GM21390 (cell line): Measurements from ENCODE around the gene LPIN1.
"Not testable (repeated sequence)": the region's sequence is repeated elsewhere in the genome, so short reads cannot be mapped to it uniquely, and the experiment has no call there.

Source experiments
- ATAC-seq: cut with Tn5 transposase; IDR thresholded peaks from one replicate; pipeline ENCODE4 v1.9.1; 2021; ENCODE audit not compliant: unreplicated experiment

The LPIN1 gene

DNA sequence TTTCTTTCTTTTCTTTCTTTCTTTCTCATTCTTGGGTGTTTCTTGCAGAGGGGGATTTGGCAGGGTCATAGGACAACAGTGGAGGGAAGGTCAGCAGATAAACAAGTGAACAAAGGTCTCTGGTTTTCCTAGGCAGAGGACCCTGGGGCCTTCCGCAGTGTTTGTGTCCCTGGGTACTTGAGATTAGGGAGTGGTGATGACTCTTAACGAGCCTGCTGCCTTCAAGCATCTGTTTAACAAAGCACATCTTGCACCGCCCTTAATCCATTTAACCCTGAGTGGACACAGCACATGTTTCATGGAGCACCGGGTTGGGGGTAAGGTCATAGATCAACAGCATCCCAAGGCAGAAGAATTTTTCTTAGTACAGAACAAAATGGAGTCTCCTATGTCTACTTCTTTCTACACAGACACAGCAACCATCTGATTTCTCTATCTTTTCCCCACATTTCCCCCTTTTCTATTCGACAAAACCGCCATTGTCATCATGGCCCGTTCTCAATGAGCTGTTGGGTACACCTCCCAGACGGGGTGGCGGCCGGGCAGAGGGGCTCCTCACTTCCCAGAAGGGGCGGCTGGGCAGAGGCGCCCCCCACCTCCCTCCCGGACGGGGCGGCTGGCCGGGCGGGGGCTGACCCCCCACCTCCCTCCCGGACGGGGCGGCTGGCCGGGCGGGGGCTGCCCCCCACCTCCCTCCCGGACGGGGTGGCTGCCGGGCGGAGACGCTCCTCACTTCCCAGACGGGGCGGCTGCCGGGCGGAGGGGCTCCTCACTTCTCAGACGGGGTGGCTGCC is 12.9 kb downstream of the LPIN1 start:
- not testable (repeated sequence) for ATAC-seq

DNA sequence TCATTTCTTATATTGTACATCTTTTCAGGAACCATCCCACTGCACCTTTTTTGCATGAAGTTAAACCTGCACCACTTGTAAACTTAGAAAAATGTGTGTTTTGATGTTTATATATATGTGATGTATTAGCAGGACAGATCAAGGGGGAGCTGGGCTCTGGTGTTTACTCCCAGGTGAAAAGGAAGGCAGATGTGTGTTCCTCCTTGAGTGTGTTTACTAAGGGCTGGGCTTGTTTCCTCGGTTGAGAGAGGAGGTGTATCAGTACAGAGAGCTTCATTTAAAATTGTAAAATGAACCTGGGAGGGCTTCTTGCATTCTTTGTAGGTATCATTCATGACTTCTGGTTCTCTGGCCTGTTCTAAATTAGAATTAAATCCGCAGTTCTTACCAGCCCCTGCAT is 14.8 kb downstream of the LPIN1 start:
- no peak for ATAC-seq

DNA sequence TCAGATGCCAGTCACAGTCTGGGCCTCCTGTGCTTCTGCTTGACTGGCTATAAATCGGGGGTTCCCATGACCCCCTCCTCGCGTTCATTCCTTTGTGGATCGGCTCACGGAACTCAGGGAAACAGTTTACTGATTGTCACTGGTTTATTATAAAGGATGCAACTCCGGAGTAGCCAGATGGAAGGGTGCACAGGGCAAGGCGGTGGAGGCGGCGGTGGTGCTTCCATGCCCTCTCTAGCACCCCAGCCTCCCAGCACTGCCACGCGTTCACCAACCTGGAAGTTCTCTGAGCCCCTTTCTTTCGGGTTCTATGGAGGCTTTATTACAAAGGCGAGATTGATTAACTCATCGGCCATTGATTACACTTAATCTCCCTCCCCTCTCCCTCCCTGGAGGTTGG is 15.6 kb downstream of the LPIN1 start:
- ATAC-seq: no peak

DNA sequence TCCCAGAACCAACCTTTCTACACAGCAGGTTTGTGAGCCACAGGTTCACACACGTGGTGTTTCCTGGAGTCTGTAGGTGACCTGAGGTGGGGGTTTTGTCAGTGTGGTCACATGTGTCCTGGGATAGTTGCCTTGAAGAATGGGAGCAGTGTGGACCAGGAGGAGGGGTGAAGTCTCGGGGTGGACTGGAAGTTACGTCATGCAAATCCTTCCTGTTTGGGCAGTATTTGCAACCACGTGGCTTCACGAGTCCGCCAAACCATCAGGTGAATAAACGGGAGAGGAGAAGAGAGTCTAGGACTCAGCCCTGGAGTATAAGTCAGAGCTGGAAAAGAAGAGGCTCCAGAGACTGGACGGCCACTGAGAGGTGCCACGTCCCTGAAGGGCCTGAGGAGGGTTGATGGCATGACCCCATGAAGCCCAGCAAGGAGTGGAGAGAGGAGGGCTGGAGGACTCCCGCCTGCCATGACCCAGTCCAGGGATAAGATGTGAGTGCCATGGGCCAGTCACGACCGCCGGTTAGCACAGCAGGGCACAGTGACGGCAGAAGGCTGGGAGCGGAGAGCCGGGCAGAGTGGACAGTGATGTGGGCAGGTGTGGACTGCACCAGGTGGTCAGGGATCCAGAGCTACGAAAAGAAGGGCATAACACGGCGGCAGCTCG is 16.5 kb downstream of the LPIN1 start:
- no peak for ATAC-seq

DNA sequence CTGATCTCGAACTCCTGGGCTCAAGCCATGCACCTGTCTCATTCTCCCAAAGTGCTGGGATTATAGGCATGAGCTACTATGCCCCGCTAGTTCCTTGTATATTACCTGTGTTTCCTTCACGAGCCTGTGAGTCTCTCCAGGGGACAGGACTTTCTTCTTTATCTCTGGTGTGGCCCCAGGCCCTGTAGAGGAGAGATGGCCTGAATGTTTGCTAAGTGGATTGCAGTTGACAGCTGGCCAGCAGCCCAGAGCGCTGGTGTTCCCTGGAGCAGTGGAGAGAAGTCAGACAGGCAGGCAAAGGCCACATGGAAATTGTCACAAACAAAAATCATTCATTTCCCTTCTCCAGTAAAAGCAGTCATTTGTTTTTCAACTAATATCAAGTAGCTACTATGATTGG is 17.9 kb downstream of the LPIN1 start:
- ATAC-seq: no peak

DNA sequence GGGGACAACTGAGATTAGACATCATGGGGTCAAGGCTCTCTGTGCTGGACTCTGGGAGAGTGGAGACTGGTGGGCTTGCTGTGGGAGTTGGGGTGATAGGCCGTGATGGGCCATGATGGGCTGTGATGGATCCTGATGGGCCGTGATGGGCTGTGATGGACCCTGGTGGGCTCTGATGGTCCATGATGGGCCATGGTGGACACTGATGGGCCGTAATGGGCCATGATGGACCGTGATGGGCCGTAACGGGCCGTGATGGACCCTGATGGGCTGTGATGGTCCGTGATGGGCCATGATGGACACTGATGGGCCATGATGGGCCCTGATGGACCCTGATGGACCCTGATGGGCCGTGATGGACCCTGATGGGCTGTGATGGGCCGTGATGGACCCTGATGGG is 18.5 kb downstream of the LPIN1 start:
- no peak for ATAC-seq

DNA sequence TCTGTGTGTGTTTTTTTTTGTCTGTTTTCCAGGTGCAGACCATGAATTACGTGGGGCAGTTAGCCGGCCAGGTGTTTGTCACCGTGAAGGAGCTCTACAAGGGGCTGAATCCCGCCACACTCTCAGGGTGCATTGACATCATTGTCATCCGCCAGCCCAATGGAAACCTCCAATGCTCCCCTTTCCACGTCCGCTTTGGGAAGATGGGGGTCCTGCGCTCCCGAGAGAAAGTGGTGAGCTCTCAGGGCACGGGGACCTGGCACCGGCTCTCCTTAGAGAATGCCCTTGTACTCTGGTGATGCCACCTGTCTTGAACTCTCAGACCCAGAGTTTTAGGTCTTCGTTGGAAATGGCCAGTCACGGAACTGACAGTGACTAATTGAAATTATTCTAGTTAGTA is 19.1 kb downstream of the LPIN1 start:
- ATAC-seq: no peak

DNA sequence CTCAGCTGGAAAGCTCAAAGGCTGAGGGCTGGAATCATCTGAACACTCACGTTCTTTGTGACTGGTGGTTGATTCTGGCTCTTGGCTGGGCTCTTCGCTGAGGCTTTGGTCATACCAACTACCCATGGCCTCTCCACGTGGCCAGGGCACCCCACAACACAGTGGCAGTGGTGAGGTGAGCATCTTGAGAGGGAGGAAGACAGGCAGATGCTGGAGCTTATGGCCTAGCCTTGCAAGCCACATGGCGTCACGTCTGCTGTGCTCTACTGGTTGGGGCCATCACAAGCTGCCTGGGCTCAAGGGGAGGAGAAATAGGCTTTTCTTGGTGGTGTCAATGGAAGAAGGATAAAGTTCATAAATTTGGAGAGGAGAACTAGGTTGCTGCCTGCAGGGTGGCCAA is 19.6 kb downstream of the LPIN1 start:
- ATAC-seq: no peak

DNA sequence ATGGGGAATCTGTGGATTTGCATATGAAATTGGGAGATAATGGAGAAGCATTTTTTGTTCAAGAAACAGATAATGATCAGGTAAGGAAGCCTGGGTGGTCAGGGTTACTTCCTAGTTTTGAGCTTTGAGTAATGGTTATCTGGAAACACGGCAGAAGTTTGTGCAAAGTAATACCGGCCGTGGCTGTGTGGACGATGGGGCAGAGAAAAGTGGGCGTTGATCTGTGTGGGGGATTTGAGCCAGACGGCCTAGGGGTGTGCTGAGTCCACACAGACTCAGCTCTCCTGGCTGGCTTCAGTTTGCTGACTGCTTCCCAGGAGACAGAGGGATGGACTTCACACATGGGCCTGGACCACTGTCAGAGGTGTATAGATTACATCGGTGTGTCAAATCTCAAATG is 21.3 kb downstream of the LPIN1 start:
- no peak for ATAC-seq

DNA sequence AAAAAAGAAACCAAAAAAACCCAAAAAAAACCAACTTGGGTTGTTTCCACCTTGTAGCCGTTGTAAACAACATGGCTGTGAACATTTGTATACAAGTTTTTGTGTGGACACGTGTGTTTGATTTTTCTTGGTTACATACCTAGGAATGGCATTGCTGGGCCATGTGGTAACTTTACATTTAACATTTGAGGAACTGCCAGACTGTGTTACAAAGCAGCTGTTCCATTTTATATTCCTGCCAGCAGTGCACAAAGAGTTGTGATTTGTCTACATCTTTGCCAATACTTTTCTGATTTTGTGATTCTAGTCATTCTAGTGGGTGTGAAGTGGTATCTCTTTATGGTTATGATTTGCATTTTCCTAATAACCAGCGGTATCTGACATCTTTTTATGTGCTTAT is 22.5 kb downstream of the LPIN1 start:
- ATAC-seq: no peak

DNA sequence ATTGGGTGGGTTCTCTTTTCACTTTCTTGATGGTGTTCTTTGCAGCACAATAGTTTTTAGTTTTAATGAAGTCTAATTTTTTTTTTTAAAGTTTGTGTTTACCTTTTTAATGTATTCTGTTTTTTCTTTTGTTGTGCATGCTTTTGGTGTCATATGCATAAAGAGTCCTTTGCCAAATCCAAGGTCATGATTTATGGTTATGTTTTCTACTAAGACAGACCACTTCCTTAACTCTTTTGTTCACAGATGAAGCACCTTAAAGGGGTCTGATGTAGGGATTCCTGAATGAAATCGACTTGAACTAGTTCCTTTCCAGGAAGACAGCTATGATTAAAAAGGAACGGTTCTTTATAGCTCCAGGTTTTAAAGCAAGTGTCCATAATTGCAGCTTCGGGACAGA is 23.1 kb downstream of the LPIN1 start:
- no peak for ATAC-seq

DNA sequence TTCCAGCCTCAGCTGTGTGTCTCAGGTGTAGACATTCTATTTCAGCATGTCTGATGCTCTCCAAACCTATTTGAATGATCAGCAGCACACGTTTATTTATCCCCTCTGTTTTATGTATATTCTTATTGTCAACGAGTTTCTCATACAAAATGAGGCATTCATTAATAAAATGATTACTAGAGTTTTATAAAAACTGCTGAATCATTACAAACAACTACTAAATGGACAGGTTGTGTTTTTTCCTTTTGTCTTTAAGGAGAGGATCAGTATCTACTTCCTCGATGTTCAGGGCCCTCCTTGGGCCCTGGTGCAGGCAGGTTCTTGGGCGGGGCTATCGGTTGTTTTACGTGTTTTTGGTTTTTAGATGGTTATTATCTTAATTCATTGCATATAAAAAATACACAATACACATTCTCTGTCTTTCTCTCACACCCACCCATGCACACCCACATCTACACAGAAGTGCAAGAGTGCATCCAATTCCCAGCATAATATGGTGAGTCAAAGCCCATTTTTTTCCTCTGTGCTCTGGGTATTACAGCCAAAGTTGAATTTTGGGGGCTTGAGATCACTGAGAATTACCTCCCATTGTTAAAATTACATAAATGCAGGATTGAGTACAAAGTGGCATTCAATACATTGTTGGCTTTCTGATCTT is 24.2 kb downstream of the LPIN1 start:
- ATAC-seq: no peak

DNA sequence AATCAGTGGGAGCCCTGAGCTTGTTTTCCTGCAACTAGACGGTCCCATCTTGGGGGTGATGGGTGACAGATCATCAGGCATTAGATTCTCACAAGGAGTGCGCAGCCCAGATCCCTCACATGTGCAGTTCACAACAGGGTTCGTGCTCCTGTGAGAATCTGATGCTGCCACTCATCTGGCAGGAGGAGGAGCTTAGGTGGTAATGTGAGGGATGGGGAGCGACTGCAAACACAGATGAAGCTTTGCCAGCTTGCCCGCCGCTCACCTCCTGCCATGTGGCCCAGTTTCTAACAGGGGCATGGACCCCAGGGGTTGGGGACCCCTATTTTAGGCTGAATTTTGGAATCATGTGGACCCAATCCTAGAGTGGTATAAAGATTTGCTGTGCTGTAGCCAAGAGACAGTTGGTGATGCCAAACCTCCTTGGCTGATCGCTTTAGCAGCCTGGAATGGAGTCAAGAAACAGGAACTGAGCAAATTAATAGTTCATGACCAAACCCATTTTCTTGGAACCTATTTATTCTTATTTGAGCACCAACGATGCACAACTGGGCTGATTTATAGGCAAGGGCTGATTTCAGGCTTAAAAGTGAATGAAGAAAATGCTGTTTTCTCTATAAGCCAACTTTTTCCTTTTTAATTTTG is 25.7 kb downstream of the LPIN1 start:
- ATAC-seq: no peak

DNA sequence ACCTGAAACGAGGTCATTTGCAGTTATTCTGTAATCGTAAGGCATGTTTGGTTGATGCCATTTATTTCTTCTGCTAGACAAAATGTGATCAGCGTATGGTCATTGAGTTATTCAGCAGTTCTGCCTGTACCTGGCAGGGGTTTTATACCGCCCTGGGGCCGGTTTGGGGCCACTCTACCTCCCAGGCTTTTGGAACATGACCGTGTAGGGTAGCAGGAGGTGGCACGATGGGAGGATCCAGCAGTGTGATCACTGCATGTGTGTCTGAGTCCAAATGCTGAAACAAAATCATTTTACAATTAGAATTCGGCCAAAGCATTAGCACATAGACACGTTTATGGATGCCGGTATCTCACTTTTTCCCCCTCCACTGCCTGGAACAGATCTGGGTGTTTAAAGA is 26.7 kb downstream of the LPIN1 start:
- ATAC-seq: no peak

DNA sequence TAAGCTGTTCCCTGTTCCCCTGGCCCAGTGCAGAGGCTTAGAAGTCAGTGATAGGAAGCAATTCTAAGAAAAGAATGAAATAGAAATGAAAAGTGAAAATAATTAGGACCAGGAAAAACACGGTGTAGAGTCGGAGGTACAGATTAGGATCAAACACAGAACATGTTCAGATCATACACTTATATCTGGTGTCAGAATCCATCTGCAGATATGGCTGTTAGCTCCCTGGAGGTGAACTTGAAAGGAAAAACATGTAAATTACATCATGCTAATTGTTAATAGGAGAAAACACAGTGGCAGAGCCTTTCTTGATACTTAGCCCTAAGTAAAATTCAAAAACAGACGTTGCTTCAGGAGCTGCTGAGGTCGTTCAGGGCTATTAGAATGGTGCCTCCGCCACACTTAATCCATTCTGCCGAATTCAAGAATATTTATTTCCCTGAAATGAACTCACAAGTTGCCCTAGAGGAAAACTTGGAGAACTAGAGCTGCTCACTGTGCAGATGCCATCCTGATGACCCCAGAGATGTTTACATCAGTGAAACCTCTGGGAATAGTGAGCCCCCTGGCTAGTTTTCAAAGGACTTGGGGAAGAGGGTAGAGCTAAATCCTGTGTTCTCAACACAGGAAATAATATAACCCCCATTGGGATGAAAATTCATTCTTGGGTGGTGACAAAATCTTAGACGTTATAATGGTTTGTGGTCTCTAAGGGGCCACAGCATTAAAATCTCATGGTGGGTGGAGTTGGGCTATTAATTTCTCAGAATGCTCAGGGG is 27.5 kb downstream of the LPIN1 start:
- no peak for ATAC-seq

DNA sequence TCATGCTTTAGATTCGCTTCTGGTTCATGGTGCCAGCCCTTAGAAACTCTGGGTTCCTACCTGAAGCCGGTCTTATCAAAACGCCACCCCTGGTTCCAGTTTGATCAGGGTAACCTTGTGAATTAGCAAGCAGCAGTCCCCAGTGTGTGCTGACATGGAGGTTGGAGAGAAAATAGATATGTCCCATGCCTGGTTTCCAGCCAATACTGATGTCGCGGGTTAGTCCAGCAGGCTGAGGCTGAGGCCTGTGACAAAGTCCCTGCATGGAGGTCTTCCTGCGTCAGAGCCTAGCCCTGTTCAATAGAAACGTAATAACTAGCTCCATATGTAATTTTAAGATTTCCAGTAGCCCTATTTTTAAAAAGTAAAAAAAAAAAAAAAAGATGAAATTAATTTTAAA is 28.2 kb downstream of the LPIN1 start:
- ATAC-seq: no peak

DNA sequence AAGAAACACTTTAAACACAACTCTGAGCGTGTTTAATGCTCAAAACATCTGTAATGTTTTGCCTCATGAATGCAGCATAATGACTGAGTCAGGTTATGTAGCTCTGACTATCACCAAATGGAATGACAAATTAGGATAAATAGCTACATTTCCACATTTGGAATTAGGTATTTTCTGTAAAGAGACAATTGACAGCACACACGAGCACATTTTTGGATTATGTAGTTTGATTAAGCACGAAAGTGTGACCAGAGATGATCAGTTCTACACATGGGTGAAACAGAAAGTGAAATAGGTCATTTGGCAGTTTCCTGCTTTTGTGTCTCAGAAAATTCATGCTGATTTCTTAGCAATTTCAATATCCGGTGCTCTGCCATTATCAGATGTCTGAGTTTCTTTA is 29.0 kb downstream of the LPIN1 start:
- ATAC-seq: peak; percentile 76

DNA sequence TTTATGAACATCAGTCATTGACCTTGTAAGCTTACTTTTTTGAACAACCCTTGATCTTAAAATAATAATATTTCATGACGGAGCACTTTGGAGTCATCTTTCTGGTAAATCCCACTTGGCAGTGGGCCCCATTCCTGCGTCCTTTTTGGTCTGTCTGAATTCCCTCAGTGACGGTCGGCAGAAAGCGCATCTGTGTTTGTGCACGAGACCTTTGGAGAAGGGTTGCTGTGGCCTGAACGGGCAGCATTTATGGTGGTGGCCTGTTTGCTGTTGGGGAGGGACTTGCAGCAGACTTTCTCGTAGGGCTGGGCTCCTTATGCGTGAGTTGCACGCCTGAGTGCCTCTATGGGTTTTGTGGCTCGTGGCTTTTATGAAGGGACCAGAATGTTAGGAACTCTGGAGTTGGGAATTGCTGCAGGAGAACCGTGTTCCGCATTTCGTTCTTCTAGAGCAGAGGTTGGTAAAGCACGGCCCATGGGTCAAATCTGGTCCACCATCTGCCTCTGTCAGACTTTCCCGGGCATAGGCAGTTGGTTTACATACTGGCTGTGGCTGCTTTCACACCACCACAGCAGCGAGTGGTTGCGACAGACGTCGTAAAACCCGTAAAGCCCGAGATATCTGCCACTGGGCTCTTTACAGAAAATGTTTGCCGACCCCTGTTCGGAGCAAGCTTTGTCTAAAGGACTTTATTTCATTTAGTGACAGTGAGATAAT is 30.8 kb downstream of the LPIN1 start:
- ATAC-seq: no peak

DNA sequence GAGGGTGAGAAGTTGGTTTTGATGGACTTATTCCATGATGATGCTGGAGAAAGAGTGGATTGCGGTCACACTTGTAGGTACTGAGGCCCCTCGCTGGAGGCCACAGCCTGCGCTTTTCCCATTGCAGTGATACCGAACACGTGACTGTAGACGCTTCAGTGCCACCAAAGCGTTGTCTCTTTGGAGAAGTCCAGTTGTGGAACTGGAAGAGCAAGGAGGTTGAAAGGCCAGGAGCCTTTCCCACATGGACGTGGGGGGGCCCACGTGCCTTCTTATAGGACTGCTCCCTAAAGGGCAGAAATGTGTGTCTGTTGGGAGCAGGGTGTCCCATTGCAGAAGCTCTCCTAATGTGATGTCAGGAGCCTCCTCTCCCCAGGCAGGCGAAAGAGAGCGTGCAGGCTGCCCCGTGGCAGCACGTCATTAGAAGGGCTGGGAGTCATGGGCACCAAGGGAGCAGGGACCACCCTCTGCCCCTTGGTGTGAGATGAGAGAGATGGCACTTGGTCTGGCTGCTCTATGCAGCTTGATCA is 31.5 kb downstream of the LPIN1 start:
- no peak for ATAC-seq

DNA sequence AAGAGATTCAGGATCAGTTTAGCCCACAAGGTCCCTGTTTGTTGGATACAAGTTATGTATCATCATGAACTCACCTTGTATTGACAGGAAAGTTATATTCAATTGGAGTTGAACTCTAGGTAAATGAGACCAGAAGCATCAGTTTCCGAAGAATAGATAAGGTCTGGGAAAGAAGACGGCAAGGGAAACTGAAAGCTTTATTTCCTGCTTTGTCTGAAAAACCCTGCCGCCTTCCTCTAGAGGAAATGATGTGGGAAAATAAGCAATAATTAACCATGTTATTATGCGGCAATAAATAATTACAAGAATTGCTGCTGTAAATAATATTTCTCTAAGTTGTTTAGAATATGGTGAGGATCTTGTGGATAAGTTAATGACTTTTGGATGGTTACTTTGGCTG is 32.0 kb downstream of the LPIN1 start:
- no peak for ATAC-seq
